NCI-H2171 (cell line): ENCODE results near the gene GMDS.
"Not testable (repeated sequence)": the region's sequence is repeated elsewhere in the genome, so short reads cannot be mapped to it uniquely, and the experiment has no call there.

Source experiments
- DNase-seq: peaks from one replicate; lab custom pipeline; 2025; lab: John Stamatoyannopoulos, UW

The GMDS gene

DNA sequence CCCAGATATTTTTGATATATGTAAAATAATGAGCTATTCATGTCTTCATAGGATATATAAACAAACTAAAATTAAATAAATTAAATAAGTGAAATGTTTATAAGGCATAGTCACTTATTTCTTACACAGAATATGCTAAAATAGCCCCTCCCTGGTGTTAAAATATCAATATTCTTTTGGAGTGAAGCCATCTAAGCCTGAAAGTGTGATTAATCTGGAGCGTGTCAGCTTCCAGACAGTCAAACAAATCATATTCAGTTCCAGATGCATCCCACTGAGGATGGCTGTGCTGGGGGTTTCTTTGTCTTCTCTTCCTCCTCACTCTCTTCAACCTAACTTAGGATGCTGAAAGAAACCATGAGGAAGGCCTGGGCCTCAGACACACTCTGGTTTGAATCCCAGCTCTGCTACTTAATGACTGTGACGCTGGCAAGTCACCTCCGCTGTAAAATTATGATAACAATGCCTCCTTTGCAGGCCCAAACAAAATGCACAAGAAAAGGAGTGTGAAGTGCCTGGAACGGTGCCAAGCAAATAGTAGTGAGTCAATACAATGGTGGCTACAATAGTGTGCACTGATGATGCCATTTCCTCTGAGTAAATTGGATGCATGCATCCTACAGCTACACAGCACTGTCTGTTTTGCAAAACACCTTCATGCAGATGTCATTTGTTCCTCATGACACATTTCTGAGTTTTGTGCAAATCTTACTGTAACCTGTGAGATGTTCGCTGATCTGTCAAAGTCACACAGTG lies 474.3 kb downstream of the GMDS start:
- no peak for DNase-seq

- no peak for DNase-seq
Measured at GRCh38 chr6:1770435-1770843, 475.0 kb downstream of the GMDS start.

DNA sequence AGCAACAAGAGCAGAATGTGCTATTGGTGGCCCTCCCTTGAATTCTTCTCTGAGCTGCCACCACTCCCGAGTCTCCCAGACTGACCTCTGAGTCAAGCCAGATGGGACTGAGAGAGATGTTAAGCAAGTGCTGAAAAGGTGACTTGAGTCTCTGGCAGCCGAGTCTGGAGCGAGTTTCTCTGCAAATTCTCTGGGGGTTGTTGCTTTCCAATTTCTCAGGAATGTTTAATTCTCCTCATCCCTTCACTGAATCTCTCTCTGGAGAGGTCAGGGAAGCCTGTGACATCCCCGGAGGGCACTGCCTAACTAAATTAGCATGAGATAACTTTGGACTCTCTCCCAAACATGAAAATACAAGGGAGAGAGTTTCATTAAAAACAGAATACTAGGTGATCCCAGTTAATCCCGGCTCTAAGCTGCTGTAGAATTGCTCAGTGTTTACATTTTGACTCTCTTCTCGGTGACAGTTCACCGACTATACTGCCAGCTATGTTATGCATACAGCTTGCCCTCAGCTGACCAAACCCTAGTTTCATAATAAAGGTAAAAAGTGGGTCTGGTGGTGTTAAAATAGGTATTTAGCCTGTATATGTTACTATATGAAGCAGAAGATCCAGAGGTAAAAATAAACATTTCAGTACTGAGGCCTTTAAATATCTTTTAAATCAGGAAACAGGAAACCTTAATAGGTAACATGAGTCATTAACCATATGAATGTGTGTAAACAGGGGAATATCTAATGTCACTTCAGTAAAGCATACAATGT lies 477.7 kb downstream of the GMDS start:
- DNase-seq = no peak

DNA sequence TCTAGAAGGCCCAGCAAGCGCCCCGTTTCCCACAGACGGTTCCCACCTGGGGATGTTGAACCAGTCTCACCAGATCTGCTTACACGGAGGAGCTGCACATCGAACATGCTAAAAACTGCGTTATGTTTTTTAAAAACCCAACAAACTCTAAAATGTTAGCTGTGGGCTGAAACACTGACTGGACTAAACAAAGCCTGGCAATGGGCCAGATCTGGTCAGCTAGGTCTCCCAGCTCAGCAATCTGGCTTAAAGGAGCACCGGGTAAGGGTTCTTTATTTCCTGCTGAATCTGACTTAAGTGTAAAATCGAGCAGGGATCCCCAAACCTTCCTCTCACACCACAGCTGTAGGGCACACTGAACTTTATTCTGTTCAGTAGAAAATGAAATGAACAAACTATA lies 478.8 kb downstream of the GMDS start:
- no peak for DNase-seq

DNA sequence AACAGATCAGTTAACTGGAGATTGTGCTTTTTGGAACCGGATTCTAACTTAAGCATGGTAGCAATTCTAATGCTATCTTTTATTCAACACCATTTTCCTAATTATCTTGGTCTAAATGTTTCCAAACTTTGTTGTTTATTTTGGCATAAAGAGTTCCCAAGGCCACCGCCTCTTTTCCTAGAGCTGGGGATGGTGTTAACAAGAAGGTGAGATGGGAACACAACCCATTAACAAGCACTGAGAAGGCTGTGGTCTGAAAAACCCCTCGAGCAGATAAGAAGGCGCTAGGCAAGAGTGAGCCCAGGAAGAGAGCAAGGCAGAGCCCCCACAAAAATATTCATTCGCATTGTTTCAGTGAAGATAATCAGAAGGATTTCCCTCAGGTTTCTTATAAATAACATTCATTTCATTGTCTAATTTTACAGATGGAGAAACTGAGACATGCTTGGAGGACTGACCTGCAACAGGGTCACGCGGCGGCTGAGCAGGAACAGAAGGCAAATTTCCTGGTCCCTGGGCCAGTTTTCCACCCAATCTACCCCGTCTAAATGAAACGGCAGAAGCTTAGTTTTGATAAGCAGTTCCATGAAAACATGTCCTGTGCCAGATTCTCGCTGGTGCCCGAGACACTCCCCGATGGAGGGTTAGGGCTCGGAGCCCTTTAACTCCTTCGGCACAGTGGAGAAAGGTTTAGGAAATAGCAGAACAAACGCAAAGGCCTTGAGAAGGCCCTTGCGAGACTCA lies 480.1 kb downstream of the GMDS start:
- DNase-seq = no peak

DNA sequence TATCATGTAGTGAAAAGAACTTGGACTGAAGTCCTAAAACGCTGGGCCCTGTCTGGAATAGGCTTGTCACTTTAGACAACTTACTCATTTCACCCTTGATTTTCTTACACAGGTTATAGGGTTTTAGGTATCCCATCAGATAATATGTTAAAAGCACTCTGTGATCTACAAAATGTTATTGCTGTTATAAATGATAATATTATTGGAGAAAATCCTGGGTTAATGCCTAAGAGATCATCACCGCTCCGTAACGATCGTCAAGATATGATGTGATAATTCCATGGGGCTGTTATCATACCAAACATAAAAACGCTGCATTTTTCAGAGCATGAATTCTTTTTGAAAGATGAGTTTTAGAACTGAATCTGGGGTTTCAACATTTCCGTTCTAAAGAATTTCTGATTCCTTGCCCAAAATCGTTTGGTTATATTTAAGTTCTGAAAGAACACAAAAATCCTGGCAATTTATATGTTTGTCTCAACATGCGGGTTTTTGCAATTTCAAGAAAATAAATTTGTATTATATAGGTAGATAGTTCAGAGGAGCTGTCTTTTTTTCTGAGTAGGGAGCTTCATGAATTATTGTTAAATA lies 480.9 kb downstream of the GMDS start:
- DNase-seq = no peak

- no peak for DNase-seq
Measured at GRCh38 chr6:1763404-1763803, 482.0 kb downstream of the GMDS start.

- no peak for DNase-seq
Measured at GRCh38 chr6:1762203-1762602, 483.2 kb downstream of the GMDS start.

DNA sequence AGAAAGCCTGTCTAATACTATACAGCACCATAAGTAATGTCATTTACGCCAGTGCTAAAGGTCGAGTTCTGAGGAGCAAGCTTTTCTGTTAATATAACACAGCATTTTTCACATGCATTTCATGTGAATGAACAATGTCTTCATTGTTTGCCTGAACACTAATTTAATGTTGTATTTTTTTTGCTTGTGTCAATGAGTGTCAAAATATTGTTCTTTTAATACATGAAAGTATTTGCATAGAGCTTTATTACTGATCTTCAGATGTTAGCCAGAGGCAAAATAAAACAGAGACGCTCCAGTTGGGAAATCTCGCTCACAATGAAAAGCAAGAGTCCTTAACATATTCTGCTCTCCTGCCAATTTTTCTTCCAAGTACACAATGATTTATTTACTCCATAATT lies 483.9 kb downstream of the GMDS start:
- DNase-seq = no peak

- DNase-seq = no peak
Measured at GRCh38 chr6:1760876-1761275, 484.5 kb downstream of the GMDS start.

- no peak for DNase-seq
Measured at GRCh38 chr6:1759870-1760269, 485.5 kb downstream of the GMDS start.

DNA sequence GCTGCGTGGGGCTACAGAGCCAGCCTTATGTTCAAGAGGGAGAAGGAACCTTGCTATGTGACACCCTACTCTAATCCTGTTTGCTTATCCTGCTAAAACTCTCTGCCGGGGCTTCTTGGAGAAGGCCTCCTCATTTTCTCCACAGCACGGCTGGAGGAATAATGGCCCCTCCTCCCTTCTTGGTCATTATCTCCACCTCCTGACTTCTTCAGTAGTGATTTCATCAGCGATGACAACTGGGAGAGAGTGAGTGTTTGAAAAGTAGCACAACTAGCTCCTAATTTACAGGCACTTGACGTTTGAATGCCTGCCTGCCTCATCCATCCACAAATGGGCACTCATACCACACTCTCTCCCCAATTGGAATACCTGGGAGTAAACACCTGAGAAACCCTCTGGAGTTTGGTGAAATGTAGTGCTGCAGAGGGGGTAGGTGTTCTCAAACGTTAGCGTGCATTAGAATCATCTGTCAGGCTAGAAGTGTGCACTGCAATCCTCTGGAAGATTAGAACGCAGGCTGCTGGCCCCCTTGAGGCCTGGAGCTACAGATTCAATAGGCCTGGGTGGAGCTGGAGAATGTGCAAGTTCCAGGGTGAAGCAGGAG lies 487.2 kb downstream of the GMDS start:
- no peak for DNase-seq

DNA sequence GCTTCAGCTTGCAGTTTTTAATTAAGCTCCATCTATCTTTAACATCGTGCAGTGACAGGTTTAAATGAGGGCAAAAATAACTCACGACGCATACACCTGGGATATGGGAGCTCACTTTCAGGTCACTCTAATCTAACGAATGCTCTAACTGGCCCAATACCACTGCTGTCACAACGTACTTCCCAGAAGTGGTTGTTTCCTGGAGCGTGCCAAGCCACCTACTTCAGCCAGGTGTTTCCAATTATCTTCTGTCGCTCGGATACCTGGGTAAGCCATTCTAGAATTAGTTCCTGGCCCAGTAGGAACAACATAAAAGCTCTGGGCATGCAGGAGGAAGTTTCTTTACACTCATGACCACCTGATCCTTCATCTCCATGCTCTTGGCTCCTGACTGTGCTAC lies 488.3 kb downstream of the GMDS start:
- no peak for DNase-seq

DNA sequence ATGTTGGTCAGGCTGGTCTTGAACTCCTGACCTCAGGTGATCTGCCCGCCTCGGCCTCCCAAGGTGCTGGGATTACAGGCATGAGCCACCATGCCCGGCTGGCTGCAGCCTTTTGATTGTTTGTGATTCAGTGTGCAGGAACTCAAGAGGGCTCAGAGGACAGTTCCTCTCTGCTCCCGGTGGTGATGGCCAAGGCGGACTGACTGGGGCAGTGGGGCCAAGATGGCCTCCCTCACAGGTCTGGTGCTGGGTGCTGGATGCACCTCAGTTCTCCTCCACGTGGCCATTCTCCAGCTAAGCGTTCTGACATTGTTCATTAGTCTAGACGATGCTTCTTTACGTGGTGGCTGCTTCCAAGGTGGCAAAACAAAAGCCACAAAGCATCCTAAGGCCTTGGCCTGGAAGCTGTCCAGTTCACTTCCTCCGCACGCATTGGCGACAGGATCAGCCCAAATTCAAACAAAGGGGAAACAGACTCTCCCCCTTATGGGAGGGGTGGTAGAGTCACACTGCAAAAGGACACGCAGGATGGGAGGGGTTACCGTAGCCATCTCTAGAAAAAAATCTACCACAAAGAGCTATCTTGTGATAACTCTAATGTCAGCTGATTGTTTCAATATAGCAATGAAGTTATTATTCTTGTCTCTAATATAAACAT lies 488.8 kb downstream of the GMDS start:
- DNase-seq = no peak

GRCh38 chr6:1751063-1751462 lies 494.3 kb downstream of the GMDS start:
- not testable (repeated sequence) for DNase-seq

GRCh38 chr6:1749041-1749440 lies 496.4 kb downstream of the GMDS start:
- no peak for DNase-seq

DNA sequence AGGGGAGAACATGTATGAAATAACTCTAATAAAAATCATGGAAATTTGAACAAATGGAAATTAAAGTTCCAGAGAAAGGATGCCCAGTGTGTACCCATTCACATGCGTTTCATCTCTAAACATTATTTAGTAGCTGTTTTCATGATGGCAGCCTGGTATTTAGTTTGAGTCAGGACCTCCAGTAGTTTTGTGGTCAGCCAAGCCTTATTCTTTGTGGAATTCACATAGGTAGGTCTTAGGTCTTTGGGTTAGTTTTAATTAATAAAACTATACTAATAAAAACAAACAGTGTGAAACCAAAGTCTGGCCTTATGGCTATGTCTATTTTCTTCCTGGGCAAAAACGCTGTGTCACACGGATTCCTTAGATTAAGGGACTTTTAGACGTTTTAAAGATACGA lies 497.9 kb downstream of the GMDS start:
- no peak for DNase-seq

DNA sequence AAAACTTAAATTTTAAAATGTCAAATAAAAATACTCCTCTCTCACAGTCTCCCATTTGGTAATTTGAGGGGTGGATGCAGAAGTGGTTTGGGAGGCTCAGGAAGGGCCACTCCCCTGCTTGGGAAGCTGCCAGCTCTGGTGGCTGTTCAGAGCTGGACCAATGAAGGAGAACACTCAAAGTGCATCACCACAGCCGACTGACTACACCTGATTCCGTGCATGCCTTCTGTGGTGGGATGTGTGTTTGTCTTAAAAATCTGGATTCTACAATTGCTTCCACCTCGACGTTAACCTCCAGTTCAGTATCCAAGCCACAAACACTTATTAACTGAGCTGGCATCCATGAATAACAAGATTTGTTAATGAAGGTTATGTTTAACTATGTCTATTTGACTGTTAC lies 498.4 kb downstream of the GMDS start:
- no peak for DNase-seq

DNA sequence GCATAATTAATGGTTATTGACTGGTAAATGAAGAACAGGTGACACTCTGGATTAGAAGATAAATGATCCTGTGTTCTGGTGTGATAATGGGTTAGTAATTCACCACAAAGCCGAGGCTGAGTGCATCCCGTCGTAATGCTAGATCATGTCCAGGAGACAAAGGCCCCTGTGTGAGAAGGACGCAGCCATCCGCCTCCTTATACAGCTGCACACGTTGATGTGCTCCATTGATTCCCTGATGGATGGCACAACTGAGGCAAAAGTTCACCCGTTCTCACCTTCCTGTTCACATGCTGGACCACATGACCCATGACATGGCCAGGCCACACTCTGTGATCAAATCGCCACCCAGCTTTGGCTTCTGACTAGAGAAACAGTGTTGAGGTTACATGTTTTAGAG lies 499.6 kb downstream of the GMDS start:
- DNase-seq = no peak

DNA sequence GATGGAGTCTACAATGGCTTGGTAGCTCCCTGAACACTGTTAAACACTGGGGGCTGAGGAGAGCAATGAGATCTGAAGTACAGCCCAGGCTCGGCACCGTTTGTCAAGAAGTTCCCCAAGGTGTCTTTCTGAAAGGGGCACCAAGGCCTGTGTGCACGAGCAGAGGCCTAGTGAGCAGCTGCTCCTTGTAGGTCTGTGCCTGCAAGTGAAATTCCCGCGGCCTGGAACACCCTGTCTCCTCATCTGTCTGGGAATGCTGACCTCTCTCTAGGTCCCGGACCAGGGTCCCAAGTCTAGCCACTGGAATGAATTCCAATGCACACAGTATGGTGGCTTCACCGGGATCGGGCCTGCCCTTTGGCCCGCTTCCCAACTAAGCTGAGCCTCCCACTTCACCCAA lies 500.9 kb downstream of the GMDS start:
- DNase-seq = no peak

DNA sequence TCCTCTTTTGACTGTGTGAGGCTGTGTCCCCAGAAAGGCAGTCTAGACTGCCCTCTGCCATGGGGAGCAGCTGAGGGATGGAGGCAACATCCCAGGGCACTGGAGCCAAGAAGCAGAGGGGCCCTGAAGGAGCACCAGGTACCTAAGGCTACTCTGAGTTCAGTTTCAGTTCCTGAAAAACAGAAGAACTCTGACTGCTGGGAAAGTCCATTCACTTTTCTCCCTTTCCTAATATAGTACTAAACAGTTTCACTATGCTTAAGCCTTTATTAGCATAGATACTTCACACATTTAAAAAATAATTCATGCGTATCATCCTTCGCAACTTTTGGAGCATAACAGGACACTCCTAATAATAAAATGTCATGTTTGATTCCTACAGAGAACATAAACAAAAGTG lies 505.7 kb downstream of the GMDS start:
- no peak for DNase-seq

GRCh38 chr6:1739220-1739619 lies 506.2 kb downstream of the GMDS start:
- no peak for DNase-seq
